GM10248 (cell line): ENCODE results near the gene TNXB.
A peak's percentile ranks its signal among the peaks of the same experiment; 100 is the strongest.
"Not testable (repeated sequence)": the region's sequence is repeated elsewhere in the genome, so short reads cannot be mapped to it uniquely, and the experiment has no call there.

Source experiments
- CTCF ChIA-PET: fragments of 300-600 bp; sonication (Branson Sonifier 250); formaldehyde crosslinking; extraction: SDS; loops from one replicate; lab custom pipeline; 2021; ENCODE audit warnings: antibody characterized with exemption; lab: Yijun Ruan, JAX
- POLR2A ChIA-PET: fragments of 350-650 bp; sonication (Branson Sonifier 250); formaldehyde crosslinking; extraction: SDS; loops from one replicate; lab custom pipeline; 2020; ENCODE audit warnings: antibody characterized with exemption; lab: Yijun Ruan, JAX
- DNase-seq: peaks from one replicate; pipeline ENCODE4 v3.0.0; 2012; ENCODE audit errors: extremely low spot score
- CTCF ChIP-seq: IDR thresholded peaks from 2 replicates; pipeline ENCODE4 v1.5.1; 2012; ENCODE audit warnings: mild to moderate bottlenecking, low read depth; ENCODE audit errors: extremely low read depth, missing control alignments, control extremely low read depth

Gene TNXB

GRCh38 chr6:32057966-32058365, 51.2 kb downstream of the TNXB start:
- no peak for TF ChIP-seq CTCF
- ChIA-PET POLR2A (no interaction called here), CTCF (interaction anchor here (2.9 kb wide), 1 partner anchor 10 kb away, joined by 12 read pairs; no protein-coding TSS in a partner anchor)
- no peak for DNase-seq

GRCh38 chr6:32056254-32056653, 52.9 kb downstream of the TNXB start:
- ChIA-PET CTCF (interaction anchor here (1.2 kb wide), 1 partner anchor 62 kb away, joined by 3 read pairs; no protein-coding TSS in a partner anchor), POLR2A (no interaction called here)
- no peak for DNase-seq
- no peak for TF ChIP-seq CTCF

GRCh38 chr6:32055756-32056155, 53.4 kb downstream of the TNXB start:
- DNase-seq, POLR2A ChIA-PET: not testable (repeated sequence)
- CTCF ChIA-PET, result interaction anchor here (1.2 kb wide), 1 partner anchor 63 kb away, joined by 3 read pairs; no protein-coding TSS in a partner anchor

- POLR2A ChIA-PET, DNase-seq: not testable (repeated sequence)
- CTCF ChIA-PET, result interaction anchor here (1.3 kb wide), 1 partner anchor 66 kb away, joined by 3 read pairs; no protein-coding TSS in a partner anchor
These were observed 55.8 kb downstream of the TNXB start for GRCh38 chr6:32053314-32053713.

GRCh38 chr6:32052626-32053025, 56.5 kb downstream of the TNXB start:
- CTCF ChIA-PET, result interaction anchor here (1.3 kb wide), 1 partner anchor 66 kb away, joined by 3 read pairs; no protein-coding TSS in a partner anchor
- DNase-seq, POLR2A ChIA-PET: not testable (repeated sequence)

GRCh38 chr6:32050562-32050961, 58.6 kb downstream of the TNXB start:
- TF ChIP-seq CTCF, result no peak
- CTCF ChIA-PET, result no interaction called here
- POLR2A ChIA-PET, result no interaction called here
- no peak for DNase-seq

- DNase-seq, POLR2A ChIA-PET: not testable (repeated sequence)
- CTCF ChIA-PET, result interaction anchor here (1.1 kb wide), 1 partner anchor 28 kb away, joined by 4 read pairs; no protein-coding TSS in a partner anchor
These were observed 59.4 kb downstream of the TNXB start for GRCh38 chr6:32049736-32050135.

GRCh38 chr6:32049149-32049548, 60.0 kb downstream of the TNXB start:
- POLR2A ChIA-PET, DNase-seq: not testable (repeated sequence)
- CTCF ChIA-PET, result interaction anchor here (1.1 to 2.2 kb wide), 3 partner anchors 9 to 28 kb away, joined by 4 to 13 read pairs (median 12); no protein-coding TSS in a partner anchor

- ChIA-PET CTCF (interaction anchor here (0.9 to 2.2 kb wide), 9 partner anchors 10 to 157 kb away, joined by 3 to 13 read pairs (median 5); partner anchors contain the start of gene ATF6B), POLR2A (no interaction called here)
- TF ChIP-seq CTCF, result peak; percentile 84
- DNase-seq, result peak; percentile 80
These were observed 61.0 kb downstream of the TNXB start for GRCh38 chr6:32047855-32048766.
